H1 (cell line): ENCODE results near the gene SMAD7. TPM values are rescaled to one million over a fixed set of nuclear protein-coding genes. Genes with fewer than 3 reads are reported as not detected.

ENCODE experiments used
- CTCF ChIA-PET: fragments of 300-600 bp; sonication (Branson Sonifier 250); formaldehyde crosslinking; loops from one replicate; lab custom pipeline; 2021; ENCODE audit not compliant: partially characterized antibody; lab: Charles Lee
- POLR2A ChIA-PET: fragments of 300-600 bp; sonication (Branson Sonifier 250); formaldehyde crosslinking; loops from one replicate; lab custom pipeline; 2021; ENCODE audit warnings: inconsistent platforms; ENCODE audit not compliant: partially characterized antibody; lab: Charles Lee
- DNase-seq, 2 experiments: peaks; one replicate each; pipeline versions ENCODE4 v3.0.0 to v3.0.0-alpha.2; 2010 to 2022; ENCODE audit warnings: low spot score in 2 of 2, low read depth in 1 of 2, mixed read lengths in 1 of 2
- FAIRE-seq: peaks from 2 replicates; lab custom pipeline; 2011; peaks lifted over from hg19 to GRCh38; lab: Jason Lieb, UNC
- H2AFZ ChIP-seq: 2 replicates; pipeline ENCODE4 v1.8.1; 2012; ENCODE audit warnings: low read length, inconsistent platforms
- H2AK5ac ChIP-seq: 2 replicates; pipeline ENCODE4 v1.6.1; 2013; ENCODE audit warnings: low read depth, low read length
- H2BK120ac ChIP-seq: replicated peaks from 2 replicates; pipeline ENCODE3; 2013; ENCODE audit warnings: low read depth, low read length, inconsistent platforms
- H2BK12ac ChIP-seq: 2 replicates; pipeline ENCODE4 v1.6.1; 2013; ENCODE audit warnings: low read depth, low read length
- H2BK15ac ChIP-seq: 2 replicates; pipeline ENCODE4 v1.6.1; 2013; ENCODE audit warnings: low read length
- H2BK20ac ChIP-seq: 2 replicates; pipeline ENCODE4 v1.6.1; 2013; ENCODE audit warnings: low read length
- H2BK5ac ChIP-seq: 2 replicates; pipeline ENCODE4 v1.6.1; 2013; ENCODE audit warnings: low read depth, low read length
- H3K14ac ChIP-seq: 2 replicates; pipeline ENCODE4 v1.6.1; 2013; ENCODE audit warnings: inconsistent platforms; ENCODE audit not compliant: insufficient read length
- H3K18ac ChIP-seq: 2 replicates; pipeline ENCODE4 v1.6.1; 2013; ENCODE audit warnings: low read length; ENCODE audit errors: extremely low read depth
- H3K23ac ChIP-seq: 2 replicates; pipeline ENCODE4 v1.6.1; 2013; ENCODE audit warnings: inconsistent platforms; ENCODE audit not compliant: insufficient read length
- H3K23me2 ChIP-seq: 2 replicates; pipeline ENCODE4 v1.6.1; 2013; ENCODE audit warnings: low read depth, low read length
- H3K27ac ChIP-seq: 2 replicates; pipeline ENCODE4 v1.6.1; 2011; ENCODE audit warnings: low read depth, low read length, inconsistent platforms
- H3K27me3 ChIP-seq, 4 experiments: replicated peaks in 1 of 4; 1 replicate in 1 of 4; 2 replicates in 3 of 4; pipeline versions ENCODE4 v1.6.1 to v1.8.1; 2011 to 2013; ENCODE audit warnings: low read length in 3 of 4, mild to moderate bottlenecking in 3 of 4, inconsistent platforms in 2 of 4, mixed read lengths in 2 of 4, moderate library complexity in 1 of 4; ENCODE audit not compliant: control insufficient read depth in 3 of 4, insufficient read depth in 3 of 4; ENCODE audit errors: extremely low read depth in 1 of 4
- H3K36me3 ChIP-seq, 4 experiments: 2 replicates each; pipeline versions ENCODE4 v1.6.1 to v1.8.1; 2011 to 2013; ENCODE audit warnings: mild to moderate bottlenecking in 4 of 4, low read length in 3 of 4, moderate library complexity in 2 of 4, control low read depth in 1 of 4, inconsistent platforms in 1 of 4; ENCODE audit not compliant: insufficient read depth in 4 of 4, control insufficient read depth in 2 of 4
- H3K4ac ChIP-seq: replicated peaks from 2 replicates; pipeline ENCODE3; 2013; ENCODE audit warnings: low read length, low read depth, mixed read lengths, inconsistent platforms; ENCODE audit not compliant: insufficient read length
- H3K4me1 ChIP-seq, 4 experiments: replicated peaks in 1 of 4; 1 replicate in 1 of 4; 2 replicates in 3 of 4; pipeline versions ENCODE4 v1.6.1 to v1.8.1; 2011 to 2013; ENCODE audit warnings: low read length in 3 of 4, inconsistent platforms in 2 of 4, mixed read lengths in 1 of 4; ENCODE audit not compliant: insufficient read depth in 4 of 4, control insufficient read depth in 3 of 4
- H3K4me2 ChIP-seq, 2 experiments: 2 replicates each; pipeline versions ENCODE4 v1.6.1 to v1.8.1; 2011 to 2013; ENCODE audit warnings: low read depth in 2 of 2, low read length in 2 of 2, control low read depth in 1 of 2, inconsistent platforms in 1 of 2, mild to moderate bottlenecking in 1 of 2; ENCODE audit not compliant: insufficient read depth in 1 of 2
- H3K4me3 ChIP-seq, 4 experiments: fragments of 200-600, 300-600 bp in 1 of 4; sonication (generic), shearing (Covaris generic), sonication (Bioruptor Twin) in 1 of 4; 2 replicates each; pipeline versions ENCODE4 v1.5.1 to v1.8.1; 2011 to 2016; ENCODE audit warnings: low read length in 4 of 4, low read depth in 3 of 4, control low read depth in 2 of 4, inconsistent platforms in 2 of 4, mild to moderate bottlenecking in 2 of 4, mixed read lengths in 1 of 4, moderate library complexity in 1 of 4; ENCODE audit not compliant: insufficient read depth in 2 of 4; ENCODE audit errors: extremely low read depth in 1 of 4
- H3K56ac ChIP-seq: replicated peaks from 2 replicates; pipeline ENCODE3; 2013; ENCODE audit warnings: low read depth, mild to moderate bottlenecking, mixed read lengths, low read length, inconsistent platforms; ENCODE audit not compliant: insufficient read length
- H3K79me1 ChIP-seq: 2 replicates; pipeline ENCODE4 v1.6.1; 2013; ENCODE audit warnings: low read depth, low read length, control low read depth
- H3K79me2 ChIP-seq, 2 experiments: 2 replicates each; pipeline versions ENCODE4 v1.6.1 to v1.8.1; 2012 to 2013; ENCODE audit warnings: low read length in 2 of 2, mild to moderate bottlenecking in 2 of 2, inconsistent platforms in 1 of 2; ENCODE audit not compliant: insufficient read depth in 2 of 2, control insufficient read depth in 1 of 2
- H3K9ac ChIP-seq, 4 experiments: replicated peaks in 1 of 4; 1 replicate in 1 of 4; 2 replicates in 3 of 4; pipeline versions ENCODE4 v1.6.1 to v1.8.1; 2011 to 2013; ENCODE audit warnings: low read depth in 3 of 4, low read length in 3 of 4, control low read depth in 2 of 4, mild to moderate bottlenecking in 2 of 4, moderate library complexity in 2 of 4, inconsistent platforms in 1 of 4; ENCODE audit errors: extremely low read depth in 1 of 4
- H3K9me3 ChIP-seq, 2 experiments: 2 replicates each; pipeline versions ENCODE4 v1.6.1 to v1.8.1; 2012 to 2013; ENCODE audit warnings: mild to moderate bottlenecking in 2 of 2, moderate library complexity in 2 of 2, control low read depth in 1 of 2, inconsistent platforms in 1 of 2, low read depth in 1 of 2, low read length in 1 of 2, mixed read lengths in 1 of 2; ENCODE audit not compliant: insufficient read depth in 2 of 2
- H4K20me1 ChIP-seq, 2 experiments: replicated peaks in 1 of 2; 2 replicates each; pipeline versions ENCODE3 to v1.8.1; 2011 to 2013; ENCODE audit warnings: inconsistent platforms in 2 of 2, low read length in 2 of 2, mild to moderate bottlenecking in 1 of 2; ENCODE audit not compliant: insufficient read depth in 2 of 2, control insufficient read depth in 1 of 2
- H4K5ac ChIP-seq: 2 replicates; pipeline ENCODE4 v1.6.1; 2013; ENCODE audit warnings: low read length, low read depth, mixed read lengths, inconsistent platforms; ENCODE audit not compliant: insufficient read length
- H4K8ac ChIP-seq: 2 replicates; pipeline ENCODE4 v1.8.0; 2013; ENCODE audit warnings: mild to moderate bottlenecking, moderate library complexity, low read length, inconsistent platforms; ENCODE audit not compliant: insufficient read depth; ENCODE audit errors: extremely low read depth
- H4K91ac ChIP-seq: replicated peaks from 2 replicates; pipeline ENCODE3; 2013; ENCODE audit warnings: low read length, mixed read lengths, inconsistent platforms; ENCODE audit not compliant: insufficient read length
- CTCF ChIP-seq, 3 experiments: IDR thresholded peaks; 1 replicate in 2 of 3; 2 replicates in 1 of 3; pipeline versions ENCODE4 v1.5.1 to v1.6.1; 2011; ENCODE audit warnings: low read length in 3 of 3, mild to moderate bottlenecking in 3 of 3, inconsistent platforms in 2 of 3, low read depth in 1 of 3, moderate library complexity in 1 of 3; ENCODE audit not compliant: insufficient read depth in 1 of 3; ENCODE audit errors: control extremely low read depth in 1 of 3
- E2F6 ChIP-seq: IDR thresholded peaks from 2 replicates; pipeline ENCODE4 v1.6.1; 2012; ENCODE audit warnings: inconsistent platforms
- EP300 ChIP-seq, 2 experiments: IDR thresholded peaks; 1 replicate in 1 of 2; 2 replicates in 1 of 2; pipeline ENCODE4 v1.6.1; 2011 to 2012; ENCODE audit warnings: low read depth in 2 of 2, low read length in 2 of 2, mild to moderate bottlenecking in 2 of 2, borderline replicate concordance in 1 of 2, inconsistent platforms in 1 of 2, moderate library complexity in 1 of 2
- POU5F1 ChIP-seq: IDR thresholded peaks from 2 replicates; pipeline ENCODE4 v1.6.1; 2011; ENCODE audit warnings: low read depth, mild to moderate bottlenecking, low read length, moderate library complexity
- RAD21 ChIP-seq, 2 experiments: IDR thresholded peaks in 1 of 2; conservative IDR thresholded peaks in 1 of 2; 2 replicates each; pipeline ENCODE4 v1.6.1; 2011; ENCODE audit warnings: low read depth in 2 of 2, low read length in 2 of 2, improper control_type of control experiment in 1 of 2, inconsistent platforms in 1 of 2, mild to moderate bottlenecking in 1 of 2, moderate library complexity in 1 of 2
- SP2 ChIP-seq: IDR thresholded peaks from 2 replicates; pipeline ENCODE4 v1.6.1; 2012; ENCODE audit warnings: mild to moderate bottlenecking, low read length, inconsistent platforms
- WGBS, 2 experiments: shearing (Covaris generic) in 1 of 2; methylation state at CpG; one replicate each; pipeline versions ENCODE4 v1.1.6 to v1.1.7; 2013 to 2015; ENCODE audit warnings: low lambda C conversion rate in 2 of 2, mixed read lengths in 2 of 2, inconsistent platforms in 1 of 2, low coverage in 1 of 2, missing lambda C conversion rate in 1 of 2; ENCODE audit not compliant: insufficient replicate concordance in 2 of 2, insufficient coverage in 1 of 2, insufficient read length in 1 of 2; ENCODE audit errors: extremely low coverage in 1 of 2, missing lambda C conversion rate in 1 of 2; 5-methylcytosine and 5-hydroxymethylcytosine counted together
- polyA plus RNA-seq, 7 experiments: library from polyadenylated mRNA; depleted of rRNA in 3 of 7; stranded (reverse) in 5 of 7; unstranded in 2 of 7; fragments of >200 nt in 5 of 7; fragments of 200-250 nt in 2 of 7; gene quantifications; 1 replicate in 5 of 7; 2 replicates in 1 of 7; 4 replicates in 1 of 7; pipeline versions ENCODE4 v1.2.1 to v1.2.3, GENCODE V29; 2011 to 2013; ENCODE audit warnings: missing spikeins in 2 of 7, mixed read lengths in 2 of 7
- total RNA-seq: library from RNA; stranded (reverse); fragmentation: NEBNext Ultra II Directional; extraction: Animal tissue kit (Norgen Biotek cat#: 25700); gene quantifications from 2 replicates; pipeline ENCODE4 v1.2.1, GENCODE V29; 2021

Gene SMAD7
- total and polyA plus RNA-seq, 2 of the 8 experiments (the other 6 are each of a cell fraction or from before 2014, with no cell fraction given): 6.5 to 15.5 TPM

GRCh38 chr18:48875942-48876511 lies 74.7 kb downstream of the SMAD7 start:
- no peak overlapping the region for H3K9ac ChIP-seq
- FAIRE-seq: no peak
- ChIA-PET POLR2A (interaction anchor here (2.3 kb wide), 1 partner anchor 16 kb away, joined by 6 read pairs; no protein-coding TSS in a partner anchor), CTCF (interaction anchor here (0.7 to 2.9 kb wide), 16 partner anchors 8 to 459 kb away, joined by 3 to 24 read pairs (median 4); no protein-coding TSS in a partner anchor)
- H4K5ac ChIP-seq: no peak overlapping the region
- H2AFZ ChIP-seq: no peak overlapping the region
- no peak overlapping the region for H2BK20ac ChIP-seq
- 0 out of 2 replicates have a peak overlapping the region, but pooled peaks have one; percentile 52 for H2BK12ac ChIP-seq
- no peak overlapping the region for H4K8ac ChIP-seq
- no peak overlapping the region for H3K27ac ChIP-seq
- H3K14ac ChIP-seq: no peak overlapping the region
- H3K56ac ChIP-seq: no peak overlapping the region
- H3K4me2 ChIP-seq: no peak overlapping the region
- H4K91ac ChIP-seq: no peak overlapping the region
- H3K79me1 ChIP-seq: no peaks in the 10 kb centered on the region
- H3K23ac ChIP-seq: no peak overlapping the region
- H3K79me2 ChIP-seq: no peaks in the 10 kb centered on the region
- H2BK120ac ChIP-seq: no peak overlapping the region
- peak overlapping the region; percentile 40; the same call in 1 of the 2 replicates for H2BK15ac ChIP-seq
- no peak overlapping the region for H2AK5ac ChIP-seq
- H3K27me3 ChIP-seq: 0 out of 7 replicates have a peak, but pooled peaks cover 0 to 4% (median 1%) of the 10 kb centered on the region in 4 experiments
- H4K20me1 ChIP-seq: no peaks in the 10 kb centered on the region
- no peaks in the 10 kb centered on the region for H3K23me2 ChIP-seq
- DNase-seq: no peak
- no peak overlapping the region for H2BK5ac ChIP-seq
- H3K18ac ChIP-seq: no peak overlapping the region; the same call in 1 of the 2 replicates
- H3K4me3 ChIP-seq: no peak overlapping the region
- 81% methylated on average over 15 of the region's 15 CpGs; no CpG with 5 or more reads in 1 of the 2 experiments for WGBS, 2 experiments
- H3K36me3 ChIP-seq: no peaks in the 10 kb centered on the region
- H3K4me1 ChIP-seq: peaks cover 0 to 13% (median 10%) of the 10 kb centered on the region in 4 experiments; a peak in 6 of 7 replicates
- peak overlapping the region; percentile 14 for H3K4ac ChIP-seq
- no peaks in the 10 kb centered on the region for H3K9me3 ChIP-seq
- TF ChIP-seq RAD21 (IDR thresholded peaks at IDR 0.05 in 1 of 2, conservative IDR thresholded peaks at IDR 0.05 in 1 of 2; ENCODE audit: low read depth in 2 of 2, low read length in 2 of 2): peak in 1 of 2 experiments; percentile 47; a peak in 2 of 4 replicates
- TF ChIP-seq EP300 (IDR thresholded peaks at IDR 0.05; ENCODE audit: borderline replicate concordance in 1 of 2, low read depth in 2 of 2, low read length in 2 of 2): no peak
- 0 out of 2 replicates have a peak, but pooled peaks have one; percentile 21 for TF ChIP-seq E2F6
- TF ChIP-seq CTCF (IDR thresholded peaks at IDR 0.05; ENCODE audit: control extremely low read depth in 1 of 3, insufficient read depth in 1 of 3, low read depth in 1 of 3, low read length in 3 of 3): peak in 2 of 3 experiments; percentile 35 to 42; a peak in 3 of 4 replicates
- TF ChIP-seq SP2: no peak
- TF ChIP-seq POU5F1: no peak
